ENCODE measurements around the gene PIGR. TPM values are rescaled to one million over a fixed set of nuclear protein-coding genes. Genes with fewer than 3 reads are reported as not detected.

Gene PIGR
- total RNA-seq, 2 experiments from 2014 or later = 0.06 to 0.07 TPM

- DNase-seq = peak; percentile 16
- Mint-ChIP-seq H3K4me3 (no peak overlapping the region), H3K4me1 (peaks cover 11% of the 10 kb centered on the region), H3K27ac (no peak overlapping the region), H3K27me3 (peaks cover 2% of the 10 kb centered on the region), H3K9me3 (ENCODE audit: low read depth) (no peaks in the 10 kb centered on the region), H3K36me3 (peaks cover 2% of the 10 kb centered on the region)
- CTCF ChIA-PET = interaction anchor here (0.7 to 1.0 kb wide), 2 partner anchors 164 to 449 kb away, joined by 3 read pairs; no protein-coding TSS in a partner anchor
- no peak for ATAC-seq
Observed at GRCh38 chr1:206898089-206898914, 48.0 kb downstream of the PIGR start.

DNA sequence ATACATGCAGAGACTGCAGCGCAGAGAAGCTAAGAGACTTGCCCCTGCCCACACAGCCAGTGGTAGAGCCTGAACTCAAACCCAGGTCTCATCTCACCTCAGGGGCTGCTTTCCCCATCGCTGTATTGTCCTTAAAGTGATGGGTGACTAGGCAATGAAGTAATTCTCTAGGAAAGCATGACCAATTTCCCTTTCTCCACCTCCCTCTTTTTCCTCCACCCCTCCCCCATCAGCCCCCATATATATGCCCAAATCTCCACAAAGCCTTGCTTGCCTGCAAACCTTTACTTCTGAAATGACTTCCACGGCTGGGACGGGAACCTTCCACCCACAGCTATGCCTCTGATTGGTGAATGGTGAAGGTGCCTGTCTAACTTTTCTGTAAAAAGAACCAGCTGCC is 49.1 kb downstream of the PIGR start, which contains the start of gene IL24:
IL24 (plus strand) TSS at position 269 of the 400 bp plus-strand sequence. CDS start 390 bp downstream, outside the sequence.
- ATAC-seq (no peak), DNase-seq (peak; percentile 38)
- CTCF ChIA-PET = interaction anchor here (0.6 to 2.2 kb wide), 3 partner anchors 13 to 353 kb away, joined by 3 to 9 read pairs (median 3); no protein-coding TSS in a partner anchor
- H3K9me3 Mint-ChIP-seq (ENCODE audit: low read depth) = no peaks in the 10 kb centered on the region
- H3K4me3 Mint-ChIP-seq = no peak within 1 kb of the TSS
- H3K36me3 Mint-ChIP-seq = no peaks in the 10 kb centered on the region
- H3K27ac Mint-ChIP-seq = no peak within 1 kb of the TSS
- H3K27me3 Mint-ChIP-seq = peaks cover 2% of the 10 kb centered on the region
- H3K4me1 Mint-ChIP-seq = peaks cover 11% of the 10 kb centered on the region

DNA sequence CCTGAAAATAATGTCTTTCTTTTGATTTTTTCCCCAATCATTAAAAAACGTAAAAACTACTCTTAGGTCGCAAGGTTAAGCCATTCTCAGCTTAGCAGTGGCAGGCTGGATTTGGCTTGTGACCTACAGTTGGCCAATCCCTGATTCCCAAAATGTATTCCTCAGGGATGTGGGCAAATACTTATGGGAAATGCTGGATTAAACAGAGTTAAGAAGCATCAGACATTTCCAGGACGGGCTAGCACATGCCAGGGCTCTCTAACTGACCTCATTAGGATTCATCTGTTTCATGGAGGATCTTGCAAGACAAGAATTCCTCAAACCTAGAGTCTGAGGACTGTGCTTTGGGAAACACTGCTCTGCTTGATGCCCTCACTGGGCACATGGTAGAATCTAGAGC is 50.0 kb downstream of the PIGR start:
- no peak overlapping the region for H3K4me3 Mint-ChIP-seq
- ATAC-seq (no peak), DNase-seq (peak; percentile 2)
- H3K27ac Mint-ChIP-seq = no peak overlapping the region
- no peaks in the 10 kb centered on the region for H3K9me3 Mint-ChIP-seq (ENCODE audit: low read depth)
- peaks cover 11% of the 10 kb centered on the region for H3K4me1 Mint-ChIP-seq
- no peaks in the 10 kb centered on the region for H3K36me3 Mint-ChIP-seq
- CTCF ChIA-PET = interaction anchor here (1.0 to 2.2 kb wide), 3 partner anchors 9 to 16 kb away, joined by 3 to 9 read pairs (median 5); no protein-coding TSS in a partner anchor
- peaks cover 2% of the 10 kb centered on the region for H3K27me3 Mint-ChIP-seq

- H3K9me3 Mint-ChIP-seq (ENCODE audit: low read depth) = no peaks in the 10 kb centered on the region
- H3K27ac Mint-ChIP-seq = no peak overlapping the region
- H3K36me3 Mint-ChIP-seq = no peaks in the 10 kb centered on the region
- peak; percentile 23 for DNase-seq
- no peak overlapping the region for H3K4me3 Mint-ChIP-seq
- CTCF ChIA-PET = interaction anchor here (1.0 to 2.2 kb wide), 3 partner anchors 9 to 38 kb away, joined by 3 to 9 read pairs (median 5); no protein-coding TSS in a partner anchor
- peaks cover 2% of the 10 kb centered on the region for H3K27me3 Mint-ChIP-seq
- H3K4me1 Mint-ChIP-seq = peaks cover 13% of the 10 kb centered on the region
- no peak for ATAC-seq
Observed at GRCh38 chr1:206895837-206896242, 50.4 kb downstream of the PIGR start.

DNA sequence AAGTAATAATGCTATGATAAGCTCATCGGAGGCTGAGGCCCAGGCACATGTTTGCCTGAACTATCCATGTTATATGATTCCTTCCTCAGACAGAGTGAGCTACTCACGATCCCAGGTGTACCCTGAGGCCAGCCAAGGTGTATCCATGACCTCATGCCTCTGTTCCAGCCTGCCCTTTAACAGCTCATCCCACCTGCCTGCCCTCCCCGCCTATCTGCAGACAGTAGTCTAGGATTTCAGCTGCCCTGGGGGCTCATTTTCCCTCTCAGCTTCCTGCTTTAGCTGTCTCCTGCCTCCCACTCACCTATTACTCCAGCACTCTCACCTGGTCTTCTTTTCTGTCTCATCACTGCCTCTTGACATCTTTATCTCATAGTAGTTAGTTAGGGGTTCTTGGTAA is 50.9 kb downstream of the PIGR start:
- peaks cover 2% of the 10 kb centered on the region for H3K27me3 Mint-ChIP-seq
- H3K4me3 Mint-ChIP-seq = no peak overlapping the region
- H3K36me3 Mint-ChIP-seq = no peaks in the 10 kb centered on the region
- H3K27ac Mint-ChIP-seq = no peak overlapping the region
- no peak for ATAC-seq
- DNase-seq = no peak
- CTCF ChIA-PET = interaction anchor here (0.7 to 1.6 kb wide), 2 partner anchors 17 to 39 kb away, joined by 3 to 5 read pairs; no protein-coding TSS in a partner anchor
- H3K4me1 Mint-ChIP-seq = peaks cover 18% of the 10 kb centered on the region
- no peaks in the 10 kb centered on the region for H3K9me3 Mint-ChIP-seq (ENCODE audit: low read depth)

DNA sequence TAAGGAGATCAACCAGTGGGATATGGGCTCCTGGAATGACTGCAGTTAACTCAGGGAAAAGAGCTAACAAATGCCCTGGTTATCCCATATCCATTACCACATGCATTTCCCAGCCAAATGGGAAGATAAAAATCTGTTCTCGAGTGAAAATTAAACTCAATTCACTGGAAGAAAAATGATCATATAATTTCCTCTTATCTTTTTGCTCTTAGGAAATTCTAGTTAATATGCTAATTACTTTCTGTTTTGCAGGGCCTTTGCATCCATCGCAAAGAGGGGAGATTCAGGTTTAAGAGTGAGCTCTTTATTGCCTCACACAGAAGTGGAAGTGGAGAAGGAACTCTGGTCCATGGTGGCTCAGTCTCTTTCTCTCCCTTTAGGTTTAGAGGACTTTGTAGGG is 52.9 kb downstream of the PIGR start:
- Mint-ChIP-seq H3K4me1 (peaks cover 24% of the 10 kb centered on the region), H3K4me3 (no peak overlapping the region), H3K27me3 (peaks cover 2% of the 10 kb centered on the region), H3K36me3 (no peaks in the 10 kb centered on the region), H3K27ac (no peak overlapping the region), H3K9me3 (ENCODE audit: low read depth) (no peaks in the 10 kb centered on the region)
- DNase-seq (no peak), ATAC-seq (no peak)
- CTCF ChIA-PET = interaction anchor here (1.2 kb wide), 1 partner anchor 89 kb away, joined by 4 read pairs; no protein-coding TSS in a partner anchor

- H3K9me3 Mint-ChIP-seq (ENCODE audit: low read depth) = no peaks in the 10 kb centered on the region
- H3K36me3 Mint-ChIP-seq = no peaks in the 10 kb centered on the region
- peaks cover 22% of the 10 kb centered on the region for H3K4me1 Mint-ChIP-seq
- CTCF ChIA-PET = interaction anchor here (1.2 kb wide), 1 partner anchor 90 kb away, joined by 4 read pairs; no protein-coding TSS in a partner anchor
- DNase-seq = no peak
- ATAC-seq = no peak
- no peak overlapping the region for H3K27ac Mint-ChIP-seq
- H3K4me3 Mint-ChIP-seq = no peak overlapping the region
- H3K27me3 Mint-ChIP-seq = peaks cover 4% of the 10 kb centered on the region
Observed at GRCh38 chr1:206892351-206892984, 53.8 kb downstream of the PIGR start.

GRCh38 chr1:206891412-206891811 is 54.9 kb downstream of the PIGR start:
- Mint-ChIP-seq H3K4me3 (no peak overlapping the region), H3K9me3 (ENCODE audit: low read depth) (no peaks in the 10 kb centered on the region), H3K27ac (no peak overlapping the region), H3K36me3 (no peaks in the 10 kb centered on the region), H3K27me3 (peaks cover 8% of the 10 kb centered on the region), H3K4me1 (peaks cover 13% of the 10 kb centered on the region)
- ATAC-seq (no peak), DNase-seq (no peak)
- CTCF ChIA-PET = no interaction called here

- CTCF ChIA-PET = interaction anchor here (0.8 kb wide), 1 partner anchor 22 kb away, joined by 3 read pairs; no protein-coding TSS in a partner anchor
Observed at GRCh38 chr1:206890125-206891060, 55.9 kb downstream of the PIGR start.

GRCh38 chr1:206887701-206888100 is 58.6 kb downstream of the PIGR start:
- Mint-ChIP-seq H3K27ac (no peak overlapping the region), H3K4me3 (no peak overlapping the region), H3K27me3 (peaks cover 21% of the 10 kb centered on the region), H3K4me1 (peaks cover 13% of the 10 kb centered on the region), H3K9me3 (ENCODE audit: low read depth) (no peaks in the 10 kb centered on the region), H3K36me3 (no peaks in the 10 kb centered on the region)
- DNase-seq (no peak), ATAC-seq (no peak)
- CTCF ChIA-PET = interaction anchor here (1.3 to 2.3 kb wide), 2 partner anchors 24 to 80 kb away, joined by 3 to 5 read pairs; no protein-coding TSS in a partner anchor

More at GRCh38 chr1:206890125-206891060, 55.9 kb downstream of the PIGR start:
- Mint-ChIP-seq H3K36me3 (no peaks in the 10 kb centered on the region), H3K4me3 (no peak overlapping the region), H3K27me3 (peaks cover 13% of the 10 kb centered on the region), H3K27ac (peak overlapping the region; percentile 26), H3K9me3 (ENCODE audit: low read depth) (no peaks in the 10 kb centered on the region), H3K4me1 (peaks cover 13% of the 10 kb centered on the region)
- ATAC-seq (no peak), DNase-seq (no peak)

- CTCF ChIA-PET = interaction anchor here (1.0 to 2.3 kb wide), 3 partner anchors 20 to 95 kb away, joined by 3 to 5 read pairs (median 3); no protein-coding TSS in a partner anchor
- no peak for ATAC-seq
- no peak for DNase-seq
- H3K4me3 Mint-ChIP-seq = no peak overlapping the region
- H3K36me3 Mint-ChIP-seq = no peaks in the 10 kb centered on the region
- peaks cover 13% of the 10 kb centered on the region for H3K4me1 Mint-ChIP-seq
- no peak overlapping the region for H3K27ac Mint-ChIP-seq
- no peaks in the 10 kb centered on the region for H3K9me3 Mint-ChIP-seq (ENCODE audit: low read depth)
- H3K27me3 Mint-ChIP-seq = peaks cover 21% of the 10 kb centered on the region
Observed at GRCh38 chr1:206886831-206887230, 59.4 kb downstream of the PIGR start.

- H3K4me1 Mint-ChIP-seq = peaks cover 8% of the 10 kb centered on the region
- no peak for ATAC-seq
- no peak for DNase-seq
- H3K9me3 Mint-ChIP-seq (ENCODE audit: low read depth) = no peaks in the 10 kb centered on the region
- H3K27me3 Mint-ChIP-seq = peaks cover 21% of the 10 kb centered on the region
- no peak overlapping the region for H3K27ac Mint-ChIP-seq
- H3K4me3 Mint-ChIP-seq = no peak overlapping the region
- no peaks in the 10 kb centered on the region for H3K36me3 Mint-ChIP-seq
- CTCF ChIA-PET = interaction anchor here (1.4 to 2.3 kb wide), 3 partner anchors 18 to 26 kb away, joined by 3 to 8 read pairs (median 5); no protein-coding TSS in a partner anchor
Observed at GRCh38 chr1:206885341-206886060, 60.8 kb downstream of the PIGR start.

All from activated CD8-positive, alpha-beta memory T cell treated with anti-CD3 and anti-CD28 coated beads, Interleukin-2, amount 10 ng/mL, durations not matched to agents 7 days and 5 days (primary cell).